CD4-positive, CD25-positive, alpha-beta regulatory T cell (primary cell): ENCODE measurements around the gene NGDN. TPM values are rescaled to one million over a fixed set of nuclear protein-coding genes. Genes with fewer than 3 reads are reported as not detected.

ENCODE experiments used
- ATAC-seq, 2 donors: fragments of 150-1000 bp; cut with Tn5 transposase; one replicate each; pipeline ENCODE4 v1.10.0; 2021; ENCODE audit warnings: low read depth in 2 of 2, moderate number of reproducible peaks in 2 of 2, moderate library complexity in 1 of 2
- DNase-seq, 3 donors: peaks; one replicate each; pipeline versions ENCODE4 v3.0.0 to v3.0.0-alpha.2; 2012 to 2022; ENCODE audit warnings: mixed read lengths in 1 of 3
- H3K27ac ChIP-seq: one replicate; pipeline ENCODE4 v1.7.0; 2013; ENCODE audit warnings: mild to moderate bottlenecking, low read length; ENCODE audit not compliant: insufficient read depth, poor library complexity, severe bottlenecking
- H3K27me3 ChIP-seq: one replicate; pipeline ENCODE4 v1.7.0; 2013; ENCODE audit warnings: low read length; ENCODE audit not compliant: control insufficient read depth, insufficient read depth
- H3K36me3 ChIP-seq: one replicate; pipeline ENCODE4 v1.7.0; 2013; ENCODE audit warnings: mild to moderate bottlenecking, low read length, moderate library complexity; ENCODE audit not compliant: control insufficient read depth, insufficient read depth
- H3K4me1 ChIP-seq: 2 replicates; pipeline ENCODE4 v1.7.0; 2013; ENCODE audit warnings: mild to moderate bottlenecking, low read length; ENCODE audit not compliant: insufficient read depth, control insufficient read depth, poor library complexity, severe bottlenecking
- H3K4me3 ChIP-seq: one replicate; pipeline ENCODE4 v1.7.0; 2013; ENCODE audit warnings: low read depth, mild to moderate bottlenecking, low read length, moderate library complexity
- H3K9me3 ChIP-seq, 2 experiments: 1 replicate in 1 of 2; 2 replicates in 1 of 2; pipeline ENCODE4 v1.7.0; 2013; ENCODE audit warnings: low read length in 2 of 2, mild to moderate bottlenecking in 1 of 2, moderate library complexity in 1 of 2; ENCODE audit not compliant: control insufficient read depth in 2 of 2
- H3K27ac Mint-ChIP-seq, 3 donors: one replicate each; pipeline ENCODE4 v1.8.0; 2020 to 2022; ENCODE audit warnings: mild to moderate bottlenecking in 3 of 3, mixed read lengths in 3 of 3, moderate library complexity in 2 of 3
- H3K27me3 Mint-ChIP-seq: one replicate; pipeline ENCODE4 v1.8.0; 2022; ENCODE audit warnings: mild to moderate bottlenecking, mixed read lengths
- H3K36me3 Mint-ChIP-seq: one replicate; pipeline ENCODE4 v1.8.0; 2020; ENCODE audit warnings: mixed read lengths
- H3K4me1 Mint-ChIP-seq, 4 donors: one replicate each; pipeline ENCODE4 v1.8.0; 2020 to 2022; ENCODE audit warnings: mixed read lengths in 4 of 4, mild to moderate bottlenecking in 1 of 4
- H3K4me3 Mint-ChIP-seq, 4 donors: one replicate each; pipeline ENCODE4 v1.8.0; 2020 to 2022; ENCODE audit warnings: mild to moderate bottlenecking in 4 of 4, mixed read lengths in 4 of 4, moderate library complexity in 3 of 4
- H3K9me3 Mint-ChIP-seq, 7 donors: one replicate each; pipeline ENCODE4 v1.8.0; 2020 to 2022; ENCODE audit warnings: mixed read lengths in 7 of 7, mild to moderate bottlenecking in 3 of 7, moderate library complexity in 2 of 7
- polyA plus RNA-seq, 4 donors: library from polyadenylated mRNA; unstranded; fragments of 300-500 nt; fragmentation: Illumina TruSeq; gene quantifications; one replicate each; pipeline ENCODE4 v1.2.3, GENCODE V29; 2021
- total RNA-seq: library from RNA; stranded (reverse); gene quantifications from one replicate; pipeline ENCODE4 v1.2.3, GENCODE V29; 2022

The NGDN gene
- total and polyA plus RNA-seq, 5 donors from 2014 or later: 77.1 to 102 (median 85.6) TPM

DNA sequence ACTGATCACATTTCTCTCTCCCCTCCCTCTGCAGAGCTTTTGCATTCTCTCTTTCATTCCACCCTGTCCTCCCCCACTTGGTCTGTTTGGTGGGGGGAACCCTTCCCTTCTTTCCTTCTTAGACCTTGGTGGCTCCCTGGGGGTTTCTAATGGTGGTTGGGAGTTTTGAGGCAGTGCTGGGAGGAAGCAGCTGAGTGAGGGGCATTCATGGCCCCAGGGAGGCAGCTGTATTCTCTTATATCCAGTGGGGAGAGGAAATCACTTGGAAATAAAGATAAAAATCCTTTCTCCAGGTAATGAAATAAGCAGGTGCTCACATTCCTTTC, 13.3 kb downstream of the NGDN start:
- H3K9me3 Mint-ChIP-seq: no peaks in the 10 kb centered on the region
- no peaks in the 10 kb centered on the region for H3K27me3 Mint-ChIP-seq
- H3K9me3 ChIP-seq: no peaks in the 10 kb centered on the region
- no peaks in the 10 kb centered on the region for H3K27me3 ChIP-seq
- no peak overlapping the region for H3K4me3 ChIP-seq
- ATAC-seq: no peak
- no peak overlapping the region for H3K4me3 Mint-ChIP-seq
- no peak overlapping the region for H3K27ac Mint-ChIP-seq
- peaks cover 4% of the 10 kb centered on the region for H3K4me1 ChIP-seq
- DNase-seq: no peak
- peaks cover 5 to 10% (median 9%) of the 10 kb centered on the region in 4 donors for H3K4me1 Mint-ChIP-seq
- H3K36me3 ChIP-seq: peaks cover 39% of the 10 kb centered on the region
- peaks cover 21% of the 10 kb centered on the region for H3K36me3 Mint-ChIP-seq
- no peak overlapping the region for H3K27ac ChIP-seq

GRCh38 chr14:23483236-23483854, 13.8 kb downstream of the NGDN start:
- Histone ChIP-seq H3K27me3 (no peaks in the 10 kb centered on the region), H3K36me3 (peaks cover 36% of the 10 kb centered on the region), H3K9me3 (no peaks in the 10 kb centered on the region), H3K4me3 (no peak overlapping the region), H3K4me1 (no peaks in the 10 kb centered on the region), H3K27ac (no peak overlapping the region)
- DNase-seq: peak in 1 of 3 donors; percentile 15
- Mint-ChIP-seq H3K4me1 (peaks cover 3 to 9% (median 6%) of the 10 kb centered on the region in 4 donors), H3K4me3 (no peak overlapping the region), H3K27ac (no peak overlapping the region), H3K9me3 (no peaks in the 10 kb centered on the region), H3K36me3 (peaks cover 25% of the 10 kb centered on the region), H3K27me3 (no peaks in the 10 kb centered on the region)
- ATAC-seq: no peak

- Histone ChIP-seq H3K4me1 (no peaks in the 10 kb centered on the region), H3K27ac (no peak overlapping the region), H3K27me3 (no peaks in the 10 kb centered on the region), H3K9me3 (no peaks in the 10 kb centered on the region), H3K36me3 (peaks cover 31% of the 10 kb centered on the region), H3K4me3 (no peak overlapping the region)
- Mint-ChIP-seq H3K9me3 (no peaks in the 10 kb centered on the region), H3K27me3 (no peaks in the 10 kb centered on the region), H3K4me3 (no peak overlapping the region), H3K4me1 (peaks cover 0 to 9% (median 4%) of the 10 kb centered on the region in 4 donors), H3K36me3 (peaks cover 31% of the 10 kb centered on the region), H3K27ac (no peak overlapping the region)
- no peak for ATAC-seq
- no peak for DNase-seq
Measured at GRCh38 chr14:23485326-23485725, 15.8 kb downstream of the NGDN start.

- H3K4me3 ChIP-seq: no peak overlapping the region
- no peaks in the 10 kb centered on the region for H3K9me3 ChIP-seq
- H3K36me3 ChIP-seq: peaks cover 27% of the 10 kb centered on the region
- H3K4me1 Mint-ChIP-seq: peaks cover 0 to 9% (median 4%) of the 10 kb centered on the region in 4 donors
- ATAC-seq: no peak
- no peaks in the 10 kb centered on the region for H3K4me1 ChIP-seq
- no peak for DNase-seq
- H3K27ac Mint-ChIP-seq: no peak overlapping the region
- H3K36me3 Mint-ChIP-seq: peaks cover 31% of the 10 kb centered on the region
- no peaks in the 10 kb centered on the region for H3K9me3 Mint-ChIP-seq
- H3K4me3 Mint-ChIP-seq: no peak overlapping the region
- no peak overlapping the region for H3K27ac ChIP-seq
- no peaks in the 10 kb centered on the region for H3K27me3 Mint-ChIP-seq
- no peaks in the 10 kb centered on the region for H3K27me3 ChIP-seq
Measured at GRCh38 chr14:23486036-23486435, 16.5 kb downstream of the NGDN start.

DNA sequence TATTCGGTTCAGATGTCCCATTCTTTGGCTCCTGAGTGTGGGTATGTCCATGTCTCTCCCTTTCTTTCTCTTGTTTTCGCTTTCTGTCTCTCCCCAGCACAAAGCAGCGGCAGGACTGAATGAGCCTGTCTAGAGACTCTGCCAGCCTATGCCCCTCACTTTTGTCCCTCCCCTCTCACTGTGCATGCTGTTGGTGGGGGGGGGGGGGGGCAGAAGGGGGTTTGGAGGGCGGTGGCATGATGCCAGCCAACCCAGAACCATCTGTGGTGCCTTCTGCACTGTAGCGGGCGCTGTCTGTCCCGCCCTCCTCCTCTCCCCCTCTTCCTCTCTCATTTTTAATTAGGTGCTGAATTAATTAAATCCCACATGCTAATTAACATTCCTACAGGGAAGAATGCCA, 17.7 kb downstream of the NGDN start:
- H3K36me3 Mint-ChIP-seq: peaks cover 27% of the 10 kb centered on the region
- no peaks in the 10 kb centered on the region for H3K4me1 ChIP-seq
- H3K9me3 Mint-ChIP-seq: no peaks in the 10 kb centered on the region
- peaks cover 23% of the 10 kb centered on the region for H3K36me3 ChIP-seq
- no peak overlapping the region for H3K4me3 Mint-ChIP-seq
- DNase-seq (no peak), ATAC-seq (no peak)
- H3K27ac ChIP-seq: no peak overlapping the region
- no peak overlapping the region for H3K27ac Mint-ChIP-seq
- H3K4me3 ChIP-seq: no peak overlapping the region
- no peaks in the 10 kb centered on the region for H3K27me3 Mint-ChIP-seq
- H3K27me3 ChIP-seq: no peaks in the 10 kb centered on the region
- H3K9me3 ChIP-seq: no peaks in the 10 kb centered on the region
- peaks cover 0 to 4% (median under 1%) of the 10 kb centered on the region in 4 donors for H3K4me1 Mint-ChIP-seq

DNA sequence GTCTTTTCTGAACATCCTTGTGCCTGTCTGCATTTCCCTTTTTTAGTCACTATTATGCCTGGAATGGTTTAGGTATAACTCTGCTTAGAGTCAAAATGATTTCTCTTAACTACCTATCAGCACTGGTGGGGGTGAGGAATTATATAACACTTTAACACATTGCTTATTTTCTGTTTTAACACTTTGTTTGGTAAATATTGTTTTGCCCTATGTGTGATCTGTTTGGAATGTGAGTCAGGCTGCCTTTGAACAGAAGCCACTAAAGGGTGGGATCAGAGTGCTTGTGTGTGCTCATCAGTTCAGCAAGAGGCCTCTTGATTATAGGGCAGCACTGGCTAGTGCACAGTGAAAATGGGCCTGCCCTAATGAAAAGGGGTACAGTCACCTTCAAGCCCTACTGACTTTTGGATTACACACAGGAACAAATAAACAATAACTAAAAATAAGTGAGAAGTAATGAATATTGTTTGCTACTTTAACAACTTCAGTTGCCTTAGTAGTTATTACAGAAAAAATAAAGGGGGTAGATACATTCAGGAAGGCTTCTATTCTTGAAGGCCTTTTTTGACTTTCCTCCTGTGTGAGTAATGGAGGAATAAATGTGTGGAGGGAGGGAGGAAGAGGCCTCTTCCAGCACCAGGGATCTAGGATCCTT, 23.2 kb downstream of the NGDN start:
- Mint-ChIP-seq H3K4me3 (no peak overlapping the region), H3K36me3 (peaks cover 30% of the 10 kb centered on the region), H3K9me3 (no peaks in the 10 kb centered on the region), H3K4me1 (peaks cover 0 to 2% (median 0%) of the 10 kb centered on the region in 4 donors), H3K27ac (no peak overlapping the region), H3K27me3 (no peaks in the 10 kb centered on the region)
- Histone ChIP-seq H3K4me1 (no peaks in the 10 kb centered on the region), H3K36me3 (no peaks in the 10 kb centered on the region), H3K4me3 (no peak overlapping the region), H3K9me3 (no peaks in the 10 kb centered on the region), H3K27ac (no peak overlapping the region), H3K27me3 (no peaks in the 10 kb centered on the region)
- DNase-seq: no peak
- no peak for ATAC-seq

DNA sequence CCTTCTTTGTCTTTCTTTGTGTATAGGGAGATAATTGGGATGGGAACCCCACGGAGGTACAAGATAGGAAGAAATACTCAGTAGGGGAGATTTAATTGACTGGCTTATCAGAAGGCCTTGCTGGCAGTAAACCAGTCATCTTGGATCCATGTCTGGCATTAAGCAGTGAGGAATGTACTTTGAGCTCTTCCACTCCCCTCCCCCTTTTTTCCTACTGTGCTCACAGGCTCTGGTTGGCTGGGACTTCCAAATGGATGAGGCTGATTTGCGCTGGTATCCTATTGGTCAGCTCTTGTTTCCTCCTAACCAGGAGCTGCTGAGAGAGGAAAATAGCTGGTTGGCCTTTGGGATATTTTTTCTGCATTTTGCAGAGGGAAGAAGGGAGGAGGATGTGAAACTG, 24.7 kb downstream of the NGDN start:
- Histone ChIP-seq H3K4me1 (no peaks in the 10 kb centered on the region), H3K9me3 (no peaks in the 10 kb centered on the region), H3K4me3 (no peak overlapping the region), H3K36me3 (no peaks in the 10 kb centered on the region), H3K27ac (no peak overlapping the region), H3K27me3 (no peaks in the 10 kb centered on the region)
- no peaks in the 10 kb centered on the region for H3K27me3 Mint-ChIP-seq
- peaks cover 20% of the 10 kb centered on the region for H3K36me3 Mint-ChIP-seq
- H3K4me1 Mint-ChIP-seq: peaks cover 0 to 2% (median 0%) of the 10 kb centered on the region in 4 donors
- ATAC-seq (no peak), DNase-seq (no peak)
- H3K4me3 Mint-ChIP-seq: no peak overlapping the region
- no peaks in the 10 kb centered on the region for H3K9me3 Mint-ChIP-seq
- H3K27ac Mint-ChIP-seq: no peak overlapping the region

DNA sequence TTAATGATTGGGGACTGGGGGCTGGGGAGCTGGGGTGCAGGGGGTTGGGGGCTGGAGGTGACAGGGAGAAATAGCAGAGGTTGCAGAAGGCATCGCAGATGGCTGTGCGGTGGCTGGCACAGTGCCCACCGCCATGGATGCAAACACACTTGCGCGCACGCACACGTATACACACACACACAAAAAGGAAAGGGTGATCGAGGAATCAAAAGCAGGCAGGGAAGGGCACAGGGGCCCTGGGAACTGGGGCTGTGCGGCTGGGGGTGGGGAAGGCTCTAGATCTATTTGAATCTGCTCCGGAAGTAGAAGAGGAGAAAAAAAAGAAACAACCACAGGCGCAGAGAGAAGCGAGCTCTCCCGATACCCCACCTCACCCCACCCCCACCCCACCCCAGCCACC, 42.7 kb downstream of the NGDN start:
- H3K9me3 ChIP-seq: no peaks in the 10 kb centered on the region
- no peaks in the 10 kb centered on the region for H3K36me3 ChIP-seq
- Mint-ChIP-seq H3K27ac (peak overlapping the region in 2 of 3 donors; percentile 47 to 84), H3K36me3 (peaks cover 14% of the 10 kb centered on the region), H3K9me3 (no peaks in the 10 kb centered on the region), H3K4me3 (peak overlapping the region in 2 of 4 donors; percentile 81 to 82), H3K27me3 (peaks cover 4% of the 10 kb centered on the region), H3K4me1 (peaks cover 0 to 15% (median 3%) of the 10 kb centered on the region in 4 donors)
- no peak for ATAC-seq
- H3K27ac ChIP-seq: no peak overlapping the region
- H3K4me1 ChIP-seq: no peaks in the 10 kb centered on the region
- no peak overlapping the region for H3K4me3 ChIP-seq
- DNase-seq: peak in 2 of 3 donors; percentile 5 to 21
- no peaks in the 10 kb centered on the region for H3K27me3 ChIP-seq
